Measurements from ENCODE around the gene ANGPTL7. TPM values are rescaled to one million over a fixed set of nuclear protein-coding genes. Genes with fewer than 3 reads are reported as not detected.

The ANGPTL7 gene
- total RNA-seq, 1 donor from 2014 or later: not detected

DNA sequence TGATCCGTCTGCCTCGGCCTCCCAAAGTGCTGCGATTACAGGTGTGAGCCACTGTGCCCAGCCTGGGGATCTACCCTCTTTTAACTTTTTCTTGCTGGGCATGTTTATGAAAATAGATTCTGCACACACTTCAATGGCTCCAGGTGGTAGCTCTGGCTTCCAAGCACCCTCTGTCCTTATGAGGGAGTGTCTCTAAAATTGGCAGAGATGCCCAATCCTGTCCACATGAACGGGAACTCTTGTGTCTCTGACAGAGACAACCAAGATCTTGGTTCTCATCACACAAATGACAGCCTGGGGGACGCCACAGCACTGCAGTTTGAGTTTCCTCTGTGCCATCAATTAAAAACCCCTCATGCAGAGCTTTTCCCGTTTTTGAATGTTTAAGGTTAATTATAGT lies 43.4 kb upstream of the ANGPTL7 start:
- H3K27me3 ChIP-seq (ENCODE audit: control insufficient read depth, insufficient read depth, low read length): no peaks in the 10 kb centered on the region
- TF ChIP-seq, protein P1, sequence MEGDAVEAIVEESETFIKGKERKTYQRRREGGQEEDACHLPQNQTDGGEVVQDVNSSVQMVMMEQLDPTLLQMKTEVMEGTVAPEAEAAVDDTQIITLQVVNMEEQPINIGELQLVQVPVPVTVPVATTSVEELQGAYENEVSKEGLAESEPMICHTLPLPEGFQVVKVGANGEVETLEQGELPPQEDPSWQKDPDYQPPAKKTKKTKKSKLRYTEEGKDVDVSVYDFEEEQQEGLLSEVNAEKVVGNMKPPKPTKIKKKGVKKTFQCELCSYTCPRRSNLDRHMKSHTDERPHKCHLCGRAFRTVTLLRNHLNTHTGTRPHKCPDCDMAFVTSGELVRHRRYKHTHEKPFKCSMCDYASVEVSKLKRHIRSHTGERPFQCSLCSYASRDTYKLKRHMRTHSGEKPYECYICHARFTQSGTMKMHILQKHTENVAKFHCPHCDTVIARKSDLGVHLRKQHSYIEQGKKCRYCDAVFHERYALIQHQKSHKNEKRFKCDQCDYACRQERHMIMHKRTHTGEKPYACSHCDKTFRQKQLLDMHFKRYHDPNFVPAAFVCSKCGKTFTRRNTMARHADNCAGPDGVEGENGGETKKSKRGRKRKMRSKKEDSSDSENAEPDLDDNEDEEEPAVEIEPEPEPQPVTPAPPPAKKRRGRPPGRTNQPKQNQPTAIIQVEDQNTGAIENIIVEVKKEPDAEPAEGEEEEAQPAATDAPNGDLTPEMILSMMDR (IDR thresholded peaks at IDR 0.05; ENCODE audit: insufficient read depth, low read length, severe bottlenecking): no peak
- no peak for DNase-seq (ENCODE audit: low read depth)
- no peak overlapping the region for H3K4me3 ChIP-seq (ENCODE audit: low read depth, low read length)
- no peak for FAIRE-seq
- H3K36me3 ChIP-seq (ENCODE audit: control insufficient read depth, insufficient read depth, low read length): peaks cover 6% of the 10 kb centered on the region

DNA sequence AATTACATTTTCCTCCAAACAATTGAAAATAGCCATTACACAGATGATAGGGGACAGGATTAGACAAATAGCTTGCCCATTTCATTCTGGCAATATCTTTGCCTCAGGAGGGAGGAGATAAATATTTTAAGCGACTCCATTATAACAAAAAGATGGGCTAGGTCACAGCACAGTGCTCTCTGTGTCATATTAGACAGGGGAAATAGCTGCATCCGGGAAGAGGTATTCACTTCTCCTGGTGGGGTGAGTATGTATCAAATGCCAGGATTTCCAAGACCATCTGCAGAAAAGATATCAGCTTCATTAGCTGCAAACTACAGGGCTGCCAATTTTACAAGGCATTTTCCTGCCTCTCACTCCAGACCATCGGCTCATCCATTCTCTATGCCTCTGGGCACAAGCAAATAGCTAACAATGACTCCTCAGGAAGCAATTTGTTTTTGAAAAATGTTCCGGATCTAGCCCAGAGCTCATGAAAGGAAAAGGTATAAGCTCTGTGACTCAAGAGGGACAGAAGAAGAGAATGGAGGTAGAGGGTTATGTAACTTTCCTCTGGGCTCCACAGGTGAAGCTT lies 41.9 kb upstream of the ANGPTL7 start:
- Histone ChIP-seq H3K27me3 (ENCODE audit: control insufficient read depth, insufficient read depth, low read length) (no peaks in the 10 kb centered on the region), H3K36me3 (ENCODE audit: control insufficient read depth, insufficient read depth, low read length) (peaks cover 9% of the 10 kb centered on the region), H3K4me3 (ENCODE audit: low read depth, low read length) (no peak overlapping the region)
- DNase-seq (ENCODE audit: low read depth) (peak; percentile 74), FAIRE-seq (no peak)
- TF ChIP-seq, protein P1 (IDR thresholded peaks at IDR 0.05; ENCODE audit: insufficient read depth, low read length, severe bottlenecking): no peak

DNA sequence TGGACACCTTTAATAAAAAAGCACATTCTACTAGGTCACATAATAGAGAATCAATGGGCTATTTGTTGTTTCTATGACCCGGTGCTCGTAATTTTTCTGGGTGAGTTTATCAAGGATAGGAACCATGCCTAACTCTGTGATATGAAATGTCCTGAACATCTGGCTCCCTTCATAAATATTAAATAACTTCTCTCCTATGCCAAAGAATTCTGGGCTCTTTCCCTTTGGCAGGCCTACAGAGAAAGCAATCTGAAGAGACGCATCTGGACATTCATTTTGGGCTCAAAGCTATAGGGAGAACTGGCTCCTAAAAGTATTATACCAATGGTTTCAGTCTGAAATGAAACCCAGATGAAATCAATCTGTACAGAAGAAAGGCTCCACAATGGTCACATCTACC lies 38.8 kb upstream of the ANGPTL7 start:
- DNase-seq (ENCODE audit: low read depth) (no peak), FAIRE-seq (no peak)
- peaks cover 7% of the 10 kb centered on the region for H3K36me3 ChIP-seq (ENCODE audit: control insufficient read depth, insufficient read depth, low read length)
- no peak overlapping the region for H3K4me3 ChIP-seq (ENCODE audit: low read depth, low read length)
- H3K27me3 ChIP-seq (ENCODE audit: control insufficient read depth, insufficient read depth, low read length): no peaks in the 10 kb centered on the region
- TF ChIP-seq, protein P1 (IDR thresholded peaks at IDR 0.05; ENCODE audit: insufficient read depth, low read length, severe bottlenecking): no peak

DNA sequence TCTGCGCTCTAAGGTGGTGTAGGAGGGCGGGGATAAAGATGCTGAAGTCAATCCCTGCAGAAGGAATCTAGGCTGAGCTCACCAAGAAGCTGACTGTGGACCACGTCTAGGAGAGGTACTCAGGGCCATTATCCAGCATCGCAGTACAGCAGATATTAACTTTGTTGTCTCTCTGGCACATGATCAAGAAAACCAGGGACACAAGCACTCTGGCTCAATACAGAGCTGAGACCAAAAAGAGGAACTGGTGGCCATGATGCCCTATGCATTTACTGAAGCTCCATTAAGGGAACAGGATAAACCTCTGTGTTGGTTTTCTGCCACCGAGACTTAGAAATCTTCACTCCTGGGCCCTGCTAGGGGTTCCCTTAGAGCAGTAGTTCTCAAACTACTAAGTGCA lies 38.0 kb upstream of the ANGPTL7 start:
- FAIRE-seq (no peak), DNase-seq (ENCODE audit: low read depth) (no peak)
- Histone ChIP-seq H3K36me3 (ENCODE audit: control insufficient read depth, insufficient read depth, low read length) (peaks cover 8% of the 10 kb centered on the region), H3K27me3 (ENCODE audit: control insufficient read depth, insufficient read depth, low read length) (no peaks in the 10 kb centered on the region), H3K4me3 (ENCODE audit: low read depth, low read length) (no peak overlapping the region)
- TF ChIP-seq, protein P1 (IDR thresholded peaks at IDR 0.05; ENCODE audit: insufficient read depth, low read length, severe bottlenecking): no peak

DNA sequence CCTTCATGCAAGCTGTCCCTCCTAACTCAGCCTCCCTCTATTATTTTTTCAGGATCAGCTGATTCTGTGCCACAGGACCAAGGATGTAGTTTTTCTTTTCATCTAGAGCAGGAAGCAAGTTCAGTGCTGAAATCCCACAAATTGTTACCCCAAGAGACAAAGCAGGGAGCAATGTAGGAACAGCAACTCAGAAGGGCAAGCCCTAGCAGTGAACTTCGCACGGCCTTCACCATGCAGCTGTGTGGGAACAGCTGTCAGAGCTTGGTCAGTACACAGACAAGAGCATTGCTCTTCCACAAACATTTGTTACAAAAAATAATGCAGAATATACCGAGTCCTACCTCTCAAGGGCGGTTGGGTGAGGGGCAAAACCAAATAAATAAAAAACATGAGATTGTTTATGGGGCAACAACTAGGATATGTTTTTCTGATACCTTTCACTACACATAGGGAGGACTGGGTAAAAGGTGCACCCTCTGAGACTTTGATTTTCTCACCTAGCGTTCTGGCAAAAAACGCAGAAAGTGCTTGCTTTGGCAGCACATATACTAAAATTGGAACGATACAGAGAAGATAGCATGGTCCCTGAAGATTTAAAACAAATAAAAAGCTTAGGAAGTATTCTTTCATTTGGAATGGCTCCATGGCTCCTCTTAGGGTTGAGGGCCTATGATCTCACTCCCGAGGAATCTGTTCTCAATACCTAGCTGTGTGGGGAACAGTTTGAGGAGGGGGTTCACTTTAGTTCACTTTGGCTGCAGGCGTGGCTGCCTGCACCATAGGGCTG lies 37.1 kb upstream of the ANGPTL7 start:
- no peak for FAIRE-seq
- DNase-seq (ENCODE audit: low read depth): no peak
- Histone ChIP-seq H3K4me3 (ENCODE audit: low read depth, low read length) (no peak overlapping the region), H3K36me3 (ENCODE audit: control insufficient read depth, insufficient read depth, low read length) (peaks cover 10% of the 10 kb centered on the region), H3K27me3 (ENCODE audit: control insufficient read depth, insufficient read depth, low read length) (no peaks in the 10 kb centered on the region)
- TF ChIP-seq, protein P1 (IDR thresholded peaks at IDR 0.05; ENCODE audit: insufficient read depth, low read length, severe bottlenecking): no peak

Data from bronchial epithelial cell (primary cell).